ENCODE results near the gene AMTN.
A peak's percentile ranks its signal among the peaks of the same experiment; 100 is the strongest.
"Not testable (repeated sequence)": the region's sequence is repeated elsewhere in the genome, so short reads cannot be mapped to it uniquely, and the experiment has no call there.

AMTN gene, protein sequence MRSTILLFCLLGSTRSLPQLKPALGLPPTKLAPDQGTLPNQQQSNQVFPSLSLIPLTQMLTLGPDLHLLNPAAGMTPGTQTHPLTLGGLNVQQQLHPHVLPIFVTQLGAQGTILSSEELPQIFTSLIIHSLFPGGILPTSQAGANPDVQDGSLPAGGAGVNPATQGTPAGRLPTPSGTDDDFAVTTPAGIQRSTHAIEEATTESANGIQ

DNA sequence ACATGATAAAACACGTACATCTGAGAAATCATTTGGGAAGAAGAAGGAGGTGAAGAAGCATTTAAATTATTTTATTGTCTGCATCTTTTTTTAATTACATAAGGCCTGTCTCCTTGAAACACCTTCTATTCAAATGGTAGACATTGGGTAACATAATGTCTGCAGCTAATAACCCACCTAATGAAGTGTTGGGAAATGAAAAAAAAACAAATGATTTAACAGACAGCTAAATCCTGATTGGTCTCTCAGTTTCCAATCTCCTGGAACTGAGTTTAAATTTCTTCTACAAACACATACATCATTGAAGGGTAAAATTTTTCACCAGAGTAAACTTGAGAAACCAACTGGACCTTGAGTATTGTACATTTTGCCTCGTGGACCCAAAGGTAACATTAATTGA is at the start of gene AMTN:
AMTN (plus strand) TSS at position 301 of the 400 bp plus-strand sequence. CDS start 209 bp downstream, outside the sequence.
- no peak for DNase-seq

DNA sequence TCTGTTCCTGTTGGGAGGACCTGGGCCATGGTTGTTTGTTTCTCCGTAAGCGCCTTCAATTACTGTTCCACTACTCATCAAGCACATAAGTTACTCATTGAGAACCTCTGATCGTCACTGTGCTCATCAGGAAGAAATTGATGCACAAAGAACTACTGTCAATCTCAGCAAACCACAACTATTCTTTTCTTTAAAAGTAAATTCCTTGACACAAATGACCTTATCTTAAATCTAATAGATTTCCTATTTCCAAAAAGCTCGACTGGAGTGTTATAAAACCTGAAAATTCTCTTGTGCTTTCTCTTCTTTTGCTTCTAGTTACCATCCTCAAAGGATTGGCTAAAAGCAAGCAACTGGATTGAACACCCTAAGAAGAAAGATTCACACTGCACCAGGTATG is 46.5 kb upstream of the AMTN start, which contains the start of gene MUC7:
MUC7 (plus strand) TSS at position 301 of the 400 bp plus-strand sequence. CDS start 1,825 bp downstream, outside the sequence.
- DNase-seq = no peak

DNA sequence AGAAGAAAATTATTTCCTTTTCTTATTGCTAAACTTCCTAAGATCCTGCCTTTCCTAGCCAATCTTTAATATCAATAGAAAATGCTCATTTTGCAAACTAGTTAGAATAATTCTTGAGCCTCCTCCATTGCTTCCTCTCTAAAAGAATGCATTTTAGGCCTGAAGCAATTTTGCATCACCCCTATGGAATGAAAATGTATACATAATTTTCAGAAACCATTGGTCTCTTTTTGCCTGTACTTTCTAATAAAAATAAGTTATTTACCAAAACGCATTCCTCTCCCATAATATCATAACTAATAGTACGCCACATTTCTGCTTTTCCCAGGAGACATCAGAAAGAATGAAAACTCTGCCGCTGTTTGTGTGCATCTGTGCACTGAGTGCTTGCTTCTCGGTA is 44.7 kb upstream of the AMTN start:
- no peak for DNase-seq

DNA sequence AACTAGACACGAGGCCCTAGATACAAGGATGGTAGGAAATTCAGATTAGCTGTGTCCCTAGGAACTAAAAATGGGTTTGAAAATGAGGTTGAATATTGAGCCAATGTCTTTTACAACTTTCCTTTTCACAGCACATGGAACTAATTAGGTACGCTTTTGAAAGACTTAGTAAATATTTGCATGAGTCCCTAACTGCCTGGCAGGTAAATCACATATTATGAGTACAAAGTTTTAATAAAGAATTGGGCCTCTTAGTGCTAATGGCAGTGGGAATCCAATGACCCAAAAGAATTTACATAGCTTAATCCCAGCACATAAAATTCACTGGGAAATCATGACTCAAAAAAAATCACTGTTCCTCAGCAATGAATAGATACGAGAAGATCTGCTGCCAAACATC is 29.6 kb upstream of the AMTN start:
- no peak for DNase-seq

DNA sequence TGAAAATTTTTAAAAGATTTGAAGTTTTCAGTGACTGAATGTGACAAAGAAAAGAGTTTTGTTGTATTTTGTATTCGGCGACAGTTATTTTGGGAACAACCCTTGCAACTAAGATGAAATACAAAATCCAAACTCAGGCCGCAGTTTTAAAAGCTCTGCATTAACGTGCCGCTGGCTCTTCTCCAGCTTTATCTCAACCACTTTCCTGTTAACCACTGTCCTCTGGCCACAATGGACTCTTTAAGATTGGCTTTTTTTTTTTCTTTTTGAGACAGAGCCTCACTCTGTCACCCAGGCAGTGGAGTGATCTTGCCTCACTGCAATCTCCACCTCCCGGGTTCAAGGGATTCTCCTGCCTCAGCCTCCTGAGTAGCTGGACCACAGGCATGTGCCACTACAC is 22.1 kb upstream of the AMTN start:
- no peak for DNase-seq

DNA sequence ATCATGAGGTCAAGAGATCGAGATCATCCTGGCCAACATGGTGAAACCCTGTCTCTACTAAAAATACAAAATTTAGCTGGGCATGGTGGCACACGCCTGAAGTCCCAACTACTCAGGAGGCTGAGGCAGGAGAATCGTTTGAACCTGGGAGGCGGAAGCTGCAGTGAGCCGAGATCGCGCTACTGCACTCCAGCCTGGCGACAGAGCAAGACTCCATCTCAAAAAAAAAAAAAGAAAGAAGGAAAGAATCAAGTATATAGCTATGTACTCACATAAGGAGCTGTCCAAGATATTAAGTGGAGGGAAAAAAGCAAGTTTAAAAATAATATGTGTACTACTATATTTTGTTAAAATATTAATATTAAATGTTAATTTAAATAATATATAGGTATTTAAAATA is 16.5 kb upstream of the AMTN start:
- DNase-seq = not testable (repeated sequence)

DNA sequence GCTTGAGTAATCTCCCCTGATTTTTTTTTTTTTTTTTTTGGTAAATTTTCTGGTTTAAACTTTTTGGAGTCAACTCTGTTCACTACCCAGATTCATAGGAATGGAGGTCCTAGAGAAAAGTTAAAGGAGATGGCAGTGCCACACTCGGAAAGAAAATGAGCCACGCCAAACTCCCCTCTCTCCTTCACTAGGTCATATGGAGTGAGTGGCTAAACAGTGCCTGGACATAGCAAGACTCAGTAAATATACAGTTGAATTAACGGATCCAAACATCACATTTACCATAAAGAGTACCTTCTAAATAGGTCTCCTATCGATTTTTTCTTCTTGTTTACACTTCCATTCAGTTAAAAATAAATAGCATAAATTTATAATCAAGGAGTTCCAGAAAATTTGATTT is 13.6 kb upstream of the AMTN start:
- no peak for DNase-seq

DNA sequence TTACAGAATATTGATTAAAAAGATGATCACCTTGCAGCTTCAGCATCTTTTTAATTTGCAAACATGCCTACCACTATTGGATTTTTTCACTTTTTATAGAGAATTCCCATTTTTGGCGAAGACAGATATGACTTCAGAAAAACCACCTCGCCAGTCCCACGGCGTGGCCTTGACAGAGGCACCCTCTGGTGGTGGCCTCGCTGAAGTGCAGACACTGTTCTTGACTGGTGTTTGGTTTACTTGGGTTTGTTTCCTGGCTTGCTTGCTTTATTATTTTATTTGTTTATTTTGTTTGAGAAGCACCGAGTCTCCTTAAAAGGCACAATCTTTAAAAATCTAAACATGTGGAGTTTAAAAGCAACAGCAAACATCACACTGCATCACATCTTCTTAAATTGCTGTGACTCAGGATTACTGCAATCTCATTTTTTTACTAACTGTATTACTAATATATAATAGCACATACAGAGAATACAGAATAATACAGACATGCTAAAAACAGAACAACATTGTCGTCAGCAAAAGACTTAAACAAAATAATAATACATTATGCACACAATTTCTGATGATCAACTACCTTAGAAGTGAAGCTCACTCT is 13.1 kb upstream of the AMTN start:
- DNase-seq = peak; percentile 14 to 40 (median 26)

DNA sequence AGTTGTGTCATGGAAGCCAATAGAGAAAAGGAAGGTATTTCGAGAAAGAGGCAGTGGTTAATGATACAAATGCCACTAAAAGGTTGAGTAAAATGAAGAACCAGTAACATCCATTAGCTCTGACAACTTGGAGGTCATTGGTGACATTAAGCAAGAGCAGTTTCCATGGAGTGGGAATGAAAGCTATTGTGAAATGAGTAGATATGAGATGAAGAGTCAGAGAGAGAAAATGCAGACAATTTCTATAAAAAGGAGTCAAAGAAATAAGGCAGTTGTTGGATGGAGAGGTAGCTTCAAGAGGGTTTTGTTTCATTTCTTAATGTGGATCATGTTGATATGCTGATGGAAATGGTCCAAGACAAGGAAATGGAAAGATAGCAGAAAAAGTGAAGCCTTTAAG is 9.6 kb upstream of the AMTN start:
- no peak for DNase-seq

DNA sequence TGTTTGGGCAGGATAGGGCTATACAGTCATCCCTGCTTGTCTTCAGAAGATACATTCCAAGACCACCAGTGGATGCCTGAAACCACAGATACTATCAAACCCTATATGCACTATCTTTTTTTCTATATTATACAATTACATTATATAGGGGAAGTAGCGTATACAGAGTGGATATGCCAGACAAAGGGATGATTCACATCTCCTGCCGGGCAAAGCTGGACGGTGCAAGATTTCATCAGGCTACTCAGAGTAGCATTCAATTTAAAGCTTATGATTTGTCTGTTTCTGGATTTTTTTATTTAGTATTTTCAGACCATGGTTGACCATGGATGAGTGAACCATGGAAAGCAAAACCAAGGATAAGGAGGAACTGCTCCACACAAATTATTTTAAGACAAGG is 7.0 kb upstream of the AMTN start:
- DNase-seq = no peak

DNA sequence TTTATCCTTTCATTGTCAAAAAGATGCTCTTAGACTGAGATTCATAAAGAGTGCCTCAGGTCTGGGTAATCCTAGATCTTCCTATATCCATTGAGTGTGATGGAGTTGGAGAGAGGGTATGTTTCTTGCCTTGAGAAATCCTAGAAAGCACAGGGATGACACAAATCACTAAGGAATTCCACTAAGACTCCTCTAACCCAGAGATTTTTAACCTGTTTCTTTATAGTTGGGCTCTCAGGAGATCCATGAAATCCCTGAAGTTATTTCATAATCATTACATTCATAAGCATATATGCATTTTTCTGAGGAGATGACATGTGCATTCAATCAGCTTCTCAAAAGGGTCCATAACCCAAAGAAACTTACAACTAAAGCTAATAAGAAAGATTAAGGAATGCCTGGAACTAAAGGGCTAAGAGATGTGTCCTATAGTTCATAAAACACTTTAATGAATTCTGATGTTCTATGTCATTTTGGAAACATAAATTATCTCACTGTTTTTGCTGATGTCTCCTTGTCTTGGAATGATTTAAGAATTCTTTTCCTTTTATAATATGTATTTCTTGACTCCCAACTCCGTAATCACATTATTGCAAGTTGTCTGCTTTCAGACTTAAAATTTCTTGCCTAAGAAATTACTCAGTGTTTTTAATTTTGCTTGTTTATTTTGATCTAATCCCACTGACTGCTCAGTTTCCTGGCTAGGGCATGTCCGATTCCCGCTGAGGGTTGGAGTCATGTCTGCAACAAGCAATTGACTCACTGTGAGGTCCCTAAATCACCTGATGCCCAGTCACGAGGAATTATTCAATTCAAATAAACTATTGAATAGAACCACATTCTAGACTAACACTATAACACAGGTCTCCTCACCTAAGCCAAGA is 2.8 kb upstream of the AMTN start:
- DNase-seq = no peak

DNA sequence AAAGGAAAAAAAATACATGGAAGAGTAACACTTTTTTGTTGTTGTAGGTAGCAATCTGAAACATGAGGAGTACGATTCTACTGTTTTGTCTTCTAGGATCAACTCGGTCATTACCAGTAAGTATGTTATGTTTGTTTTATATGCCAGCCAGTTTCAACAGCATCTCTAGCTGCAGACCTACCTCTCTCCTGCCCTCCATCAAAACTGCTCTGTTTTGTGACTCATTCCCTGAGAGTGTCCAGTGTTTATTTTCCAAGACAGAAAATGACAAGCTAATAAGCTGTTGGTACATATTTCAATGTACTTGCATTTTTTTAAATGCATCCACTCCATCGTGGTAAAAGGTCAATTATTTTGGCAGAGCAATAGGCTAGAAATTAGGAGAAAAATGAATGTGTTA is 347 bp downstream of the AMTN start:
- DNase-seq = no peak

DNA sequence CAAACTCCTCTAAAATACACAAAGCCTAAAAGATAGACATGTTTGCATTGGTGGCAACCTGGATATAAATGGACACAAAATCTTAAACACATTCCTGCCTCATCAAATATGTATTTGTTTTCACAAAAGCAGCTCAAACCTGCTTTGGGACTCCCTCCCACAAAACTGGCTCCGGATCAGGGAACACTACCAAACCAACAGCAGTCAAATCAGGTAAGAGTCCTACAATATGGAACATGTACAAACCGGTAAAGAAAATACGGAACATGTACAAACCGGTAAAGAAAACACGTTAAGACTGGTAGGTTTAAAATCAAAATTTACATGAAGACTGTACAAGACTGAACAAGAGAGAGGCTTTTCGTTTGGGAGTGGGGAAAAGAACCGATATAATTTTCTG is 4.3 kb downstream of the AMTN start:
- no peak for DNase-seq

DNA sequence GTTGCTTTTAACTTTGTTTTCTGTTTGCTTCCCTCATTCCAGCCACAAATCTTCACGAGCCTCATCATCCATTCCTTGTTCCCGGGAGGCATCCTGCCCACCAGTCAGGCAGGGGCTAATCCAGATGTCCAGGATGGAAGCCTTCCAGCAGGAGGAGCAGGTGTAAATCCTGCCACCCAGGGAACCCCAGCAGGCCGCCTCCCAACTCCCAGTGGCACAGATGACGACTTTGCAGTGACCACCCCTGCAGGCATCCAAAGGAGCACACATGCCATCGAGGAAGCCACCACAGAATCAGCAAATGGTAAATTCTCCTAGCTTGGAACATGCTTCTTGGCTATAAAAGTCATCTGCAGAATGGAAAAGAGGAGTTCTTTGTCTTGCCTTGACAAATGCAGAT is 12.6 kb downstream of the AMTN start:
- DNase-seq = no peak

DNA sequence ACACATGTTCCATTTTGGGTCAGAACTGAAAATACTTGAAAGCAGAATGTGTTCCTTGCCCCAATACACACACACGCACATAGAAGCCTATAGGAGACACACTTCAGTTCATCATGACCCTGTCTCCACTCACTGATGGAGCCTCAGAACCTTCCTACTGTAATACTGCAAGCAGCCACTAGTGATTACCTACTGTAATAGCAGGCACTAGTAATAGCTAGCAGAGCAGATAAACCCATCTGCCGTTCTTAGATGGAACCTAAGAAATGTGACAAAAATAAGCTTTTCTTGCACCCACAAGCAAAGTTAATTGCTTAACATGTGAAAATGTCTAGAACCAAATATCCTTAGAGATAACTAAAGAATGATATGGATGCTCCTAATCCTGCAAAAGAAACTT is 13.6 kb downstream of the AMTN start:
- no peak for DNase-seq

DNA sequence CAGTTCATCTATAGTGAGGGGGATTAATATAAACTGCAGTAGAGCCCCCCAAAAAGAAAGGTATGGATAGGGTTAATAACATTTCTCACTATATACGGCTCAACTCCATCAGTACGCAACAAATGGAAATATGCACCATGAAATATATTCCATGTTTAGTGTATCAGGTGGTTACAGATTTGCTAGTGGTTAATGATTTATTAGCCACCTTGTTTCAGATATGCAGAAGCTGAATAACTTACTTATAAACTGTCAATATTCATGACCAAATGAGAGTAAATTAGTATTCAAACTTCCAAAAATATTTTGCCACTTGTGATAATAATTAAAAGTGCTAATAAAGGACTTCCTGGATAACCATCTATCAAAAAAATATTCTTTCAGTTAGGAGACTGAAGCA is 14.8 kb downstream of the AMTN start:
- no peak for DNase-seq

DNA sequence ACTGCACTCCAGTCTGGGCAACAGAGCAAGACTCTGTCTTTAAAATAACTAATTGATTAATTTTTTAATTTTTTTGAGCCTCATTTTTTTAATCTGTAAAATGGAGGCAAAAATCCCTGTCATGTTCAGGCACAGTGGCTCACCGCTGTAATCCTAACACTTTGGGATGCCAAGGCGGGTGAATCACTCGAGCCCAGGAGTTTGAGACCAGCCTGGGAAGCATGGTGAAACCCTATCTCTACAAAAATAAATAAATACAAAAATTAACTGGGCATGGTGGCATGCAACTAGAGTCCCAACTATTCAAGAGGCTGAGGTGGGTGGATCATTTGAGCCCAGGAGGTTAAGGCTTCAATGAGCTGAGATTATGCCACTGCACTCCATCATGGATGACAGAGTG is 15.4 kb downstream of the AMTN start:
- DNase-seq = no peak

DNA sequence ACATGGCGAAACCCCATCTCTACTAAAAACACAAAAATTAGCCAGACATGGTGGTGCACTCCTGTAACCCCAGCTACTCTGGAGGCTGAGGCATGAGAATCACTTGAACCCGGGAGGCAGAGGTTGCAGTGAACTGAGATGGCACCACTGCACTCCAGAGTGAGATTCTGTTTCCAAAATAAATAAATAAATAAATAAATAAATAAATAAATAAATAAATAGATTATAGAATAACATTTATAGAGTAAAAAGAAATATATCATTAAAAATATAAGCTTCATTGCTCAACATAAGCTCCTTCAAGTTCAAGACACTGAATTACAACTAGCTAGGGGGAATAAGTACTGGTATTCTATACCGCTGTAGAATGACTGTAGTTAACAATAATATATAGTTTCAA is 16.5 kb downstream of the AMTN start:
- DNase-seq = not testable (repeated sequence)

DNA sequence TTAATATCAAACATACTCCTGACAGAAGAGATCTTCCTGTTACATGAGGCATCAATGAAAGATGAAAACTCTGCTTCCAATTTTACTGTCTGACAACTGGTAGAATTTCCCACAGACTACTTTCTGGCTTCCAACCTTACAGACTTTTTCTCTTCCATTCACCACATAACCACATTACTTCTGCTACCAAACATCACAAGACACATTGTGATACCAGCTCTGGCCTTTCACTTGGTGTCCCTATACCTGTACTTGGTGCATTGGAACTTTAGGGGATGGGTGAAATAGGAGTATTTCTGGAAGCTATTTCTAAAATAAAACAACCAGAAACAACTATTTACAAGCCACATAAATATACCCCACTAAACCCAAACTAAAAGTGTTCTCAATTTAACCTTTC is 20.5 kb downstream of the AMTN start:
- DNase-seq = no peak

DNA sequence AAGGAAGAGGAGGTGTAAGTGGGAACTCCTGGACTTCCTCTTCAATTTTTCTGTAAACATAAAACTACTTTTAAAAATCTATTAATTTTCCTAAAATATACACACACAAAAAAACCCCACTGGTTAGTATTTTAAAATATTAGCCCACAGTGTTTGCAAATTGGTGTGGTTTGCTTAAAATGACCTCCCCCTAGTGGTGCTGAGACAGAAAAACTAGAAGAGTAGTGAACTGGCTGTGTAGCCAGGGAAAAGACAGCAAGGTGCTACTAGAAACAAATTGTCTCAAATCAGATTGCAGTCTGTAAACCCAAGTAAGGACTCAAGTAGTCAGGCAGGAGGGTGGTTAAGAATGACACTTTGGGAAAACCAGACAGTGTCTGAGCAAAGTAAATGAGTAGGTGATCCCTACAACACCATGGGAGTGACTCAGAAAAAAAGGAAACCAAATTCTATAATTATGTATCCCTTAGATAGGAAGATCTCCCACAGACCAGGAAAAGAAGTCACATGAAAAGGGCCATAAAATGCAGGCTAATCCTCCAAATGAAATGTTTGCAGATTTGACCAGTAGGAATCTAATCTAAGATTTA is 26.0 kb downstream of the AMTN start:
- DNase-seq = no peak

DNA sequence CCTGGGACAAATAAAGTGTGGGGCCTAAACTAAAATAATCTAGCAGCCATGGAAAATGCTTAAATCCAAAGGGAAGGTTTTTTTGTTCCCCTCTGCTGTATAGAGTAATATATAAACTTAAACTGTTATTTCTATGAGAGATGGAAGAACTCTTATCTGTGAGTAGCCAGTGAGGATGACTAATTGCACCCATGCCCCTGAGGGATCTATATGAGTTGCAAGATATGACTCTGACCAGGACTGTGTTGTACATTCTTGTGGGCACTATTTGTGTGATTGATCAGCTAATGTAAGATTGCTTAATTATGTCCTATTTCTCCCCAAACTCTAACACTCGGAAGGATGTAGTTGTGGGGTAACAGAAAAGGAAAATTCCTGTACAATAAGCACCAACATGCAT is 38.5 kb downstream of the AMTN start:
- DNase-seq = no peak

DNA sequence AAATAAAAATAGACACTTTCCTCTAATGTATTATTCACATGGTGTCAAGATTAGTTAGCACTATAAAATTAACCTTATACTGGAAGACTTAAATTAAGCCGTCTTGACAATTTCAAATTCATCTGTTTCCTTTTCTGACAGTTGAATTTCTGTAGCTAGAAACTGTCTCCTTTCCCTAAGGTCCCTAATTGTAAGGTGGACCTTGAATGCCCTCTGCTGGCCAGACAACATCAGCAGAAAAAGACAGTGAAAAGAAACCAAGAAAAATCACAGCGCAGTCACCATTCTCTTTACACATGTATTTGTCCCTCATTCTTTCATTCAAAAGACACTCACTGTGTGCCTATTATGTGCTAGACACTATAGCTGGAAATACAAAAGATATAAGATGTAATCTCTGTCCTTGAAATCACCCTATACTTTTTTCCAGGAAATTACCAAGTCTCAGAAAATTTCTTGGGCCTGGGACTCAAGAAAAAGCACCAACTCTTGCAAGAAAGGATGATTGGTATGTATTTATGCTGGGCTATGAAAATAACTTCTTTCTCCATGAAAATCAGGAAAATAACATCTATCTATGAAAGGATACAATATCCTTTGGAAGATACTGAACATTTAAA is 41.0 kb downstream of the AMTN start:
- peak in 1 of 4 experiments; percentile 10 for DNase-seq

DNA sequence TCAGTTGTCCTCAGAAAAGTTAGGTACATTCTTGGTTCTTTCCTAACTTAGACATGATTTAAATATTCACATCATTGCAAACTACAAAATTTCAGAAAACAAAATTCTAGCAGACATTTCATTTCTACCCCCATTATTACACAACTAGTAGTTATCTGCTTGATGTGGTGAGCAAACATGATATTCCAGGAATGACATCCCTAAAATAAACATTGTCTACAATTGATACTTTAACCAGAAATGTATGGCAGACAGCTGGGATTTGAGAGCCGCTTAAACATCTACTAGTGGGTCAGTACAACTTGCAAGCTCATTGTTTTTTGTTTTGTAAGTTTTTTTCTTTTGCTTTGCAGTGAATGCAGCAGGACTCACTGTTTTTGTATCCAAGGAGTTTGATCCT is 41.6 kb downstream of the AMTN start:
- no peak for DNase-seq
